MM.1S (cell line): Measurements from ENCODE around the gene SMURF1.

Experiments used
- EZH2phosphoT487 ChIP-seq: fragments of 300-600 bp; sonication (generic); IDR thresholded peaks from 2 replicates; pipeline ENCODE4 v1.6.1; 2018; ENCODE audit warnings: antibody characterized with exemption, low read length
- TF ChIP-seq, protein P1 (sequence below): fragments of 300-600 bp; sonication (generic); IDR thresholded peaks from 2 replicates; pipeline ENCODE4 v1.5.1; 2016; ENCODE audit warnings: antibody characterized with exemption, low read length, mixed read lengths

DNA sequence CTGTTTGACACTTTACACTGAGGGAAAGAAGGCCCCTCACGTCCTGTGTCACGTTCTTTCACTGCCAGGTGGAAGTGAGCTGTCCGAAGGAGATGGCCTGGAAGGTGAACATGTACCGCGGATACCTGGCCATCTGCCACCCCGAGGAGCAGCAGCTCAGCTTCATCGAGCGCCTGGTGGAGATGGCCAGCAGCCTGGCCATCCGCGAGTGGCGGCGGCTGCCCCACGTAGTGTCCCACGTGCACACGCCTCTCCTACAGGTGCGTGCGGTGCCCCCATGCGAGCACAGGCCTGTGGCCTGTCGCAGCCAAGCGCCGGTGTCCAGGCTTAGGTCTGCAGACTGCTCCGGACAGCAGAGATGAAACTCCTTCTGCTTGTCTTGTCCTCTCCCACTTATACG is 162.2 kb downstream of the SMURF1 start:
- TF ChIP-seq, protein P1, sequence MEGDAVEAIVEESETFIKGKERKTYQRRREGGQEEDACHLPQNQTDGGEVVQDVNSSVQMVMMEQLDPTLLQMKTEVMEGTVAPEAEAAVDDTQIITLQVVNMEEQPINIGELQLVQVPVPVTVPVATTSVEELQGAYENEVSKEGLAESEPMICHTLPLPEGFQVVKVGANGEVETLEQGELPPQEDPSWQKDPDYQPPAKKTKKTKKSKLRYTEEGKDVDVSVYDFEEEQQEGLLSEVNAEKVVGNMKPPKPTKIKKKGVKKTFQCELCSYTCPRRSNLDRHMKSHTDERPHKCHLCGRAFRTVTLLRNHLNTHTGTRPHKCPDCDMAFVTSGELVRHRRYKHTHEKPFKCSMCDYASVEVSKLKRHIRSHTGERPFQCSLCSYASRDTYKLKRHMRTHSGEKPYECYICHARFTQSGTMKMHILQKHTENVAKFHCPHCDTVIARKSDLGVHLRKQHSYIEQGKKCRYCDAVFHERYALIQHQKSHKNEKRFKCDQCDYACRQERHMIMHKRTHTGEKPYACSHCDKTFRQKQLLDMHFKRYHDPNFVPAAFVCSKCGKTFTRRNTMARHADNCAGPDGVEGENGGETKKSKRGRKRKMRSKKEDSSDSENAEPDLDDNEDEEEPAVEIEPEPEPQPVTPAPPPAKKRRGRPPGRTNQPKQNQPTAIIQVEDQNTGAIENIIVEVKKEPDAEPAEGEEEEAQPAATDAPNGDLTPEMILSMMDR, result no peak
- TF ChIP-seq EZH2phosphoT487, result no peak
